NT2/D1 (cell line): ENCODE results near the gene KIAA1191.

Experiments used
- YY1 ChIP-seq: IDR thresholded peaks from 2 replicates; pipeline ENCODE4 v1.6.1; 2011; ENCODE audit not compliant: insufficient read length, insufficient read depth
- ZNF274 ChIP-seq: IDR thresholded peaks from 2 replicates; pipeline ENCODE4 v1.6.1; 2011; ENCODE audit warnings: mild to moderate bottlenecking, low read depth, low read length

- TF ChIP-seq ZNF274 (no peak), YY1 (no peak)
Observed at GRCh38 chr5:176365351-176366231, 4.0 kb upstream of the KIAA1191 start, which contains the start of gene ARL10.
